Gastrocnemius medialis (tissue), 4 donors: Measurements from ENCODE around the gene SERPINB1. TPM values are rescaled to one million over a fixed set of nuclear protein-coding genes. Genes with fewer than 3 reads are reported as not detected.

Experiments
- ATAC-seq, 2 donors: fragments of 150-250 bp; one replicate each; pipeline ENCODE4 v1.9.1; 2016
- DNase-seq, 2 donors: peaks; one replicate each; pipeline ENCODE4 v3.0.0-alpha.2; 2019
- H3K27ac ChIP-seq, 4 donors: fragments of 200-600 bp; sonication (generic); 1 replicate in 1 of 4; 2 replicates in 3 of 4; pipeline ENCODE4 v1.5.1; 2016 to 2018; ENCODE audit warnings: mild to moderate bottlenecking in 2 of 4, moderate library complexity in 1 of 4
- H3K27me3 ChIP-seq, 3 donors: fragments of 200-600 bp; sonication (generic) in 2 of 3; 1 replicate in 1 of 3; 2 replicates in 2 of 3; pipeline versions ENCODE4 v1.5.1 to v1.6.0; 2016 to 2019; ENCODE audit warnings: mild to moderate bottlenecking in 1 of 3, moderate library complexity in 1 of 3
- H3K36me3 ChIP-seq, 2 donors: fragments of 200-600 bp; sonication (generic) in 1 of 2; one replicate each; pipeline ENCODE4 v1.5.1; 2017 to 2018
- H3K4me1 ChIP-seq, 2 donors: fragments of 200-600 bp; sonication (generic) in 1 of 2; one replicate each; pipeline ENCODE4 v1.5.1; 2016 to 2017; ENCODE audit warnings: mild to moderate bottlenecking in 2 of 2
- H3K4me3 ChIP-seq, 4 donors: fragments of 200-600 bp; sonication (generic) in 3 of 4; 1 replicate in 1 of 4; 2 replicates in 3 of 4; pipeline ENCODE4 v1.5.1; 2016 to 2019; ENCODE audit warnings: mild to moderate bottlenecking in 2 of 4
- H3K9me3 ChIP-seq, 3 donors: fragments of 200-600 bp; sonication (generic) in 2 of 3; 1 replicate in 1 of 3; 2 replicates in 2 of 3; pipeline ENCODE4 v1.5.1; 2016 to 2019
- CTCF ChIP-seq, 5 experiments: fragments of 450-650 bp in 3 of 5; fragments of 200-600 bp in 2 of 5; sonication (generic) in 2 of 5; IDR thresholded peaks in 4 of 5; conservative IDR thresholded peaks in 1 of 5; 1 replicate in 4 of 5; 2 replicates in 1 of 5; pipeline ENCODE4 v1.5.1; 2016 to 2019; ENCODE audit warnings: antibody characterized with exemption in 5 of 5, mild to moderate bottlenecking in 3 of 5, moderate library complexity in 3 of 5
- POLR2A ChIP-seq, 2 donors: fragments of 450-650 bp; IDR thresholded peaks; one replicate each; pipeline ENCODE4 v1.6.1; 2017; ENCODE audit warnings: antibody characterized with exemption in 2 of 2, mild to moderate bottlenecking in 2 of 2, moderate library complexity in 2 of 2
- in situ Hi-C, 4 donors: fragments of 200-750 bp; cut with MboI; loops; one replicate each; pipeline versions ENCODE4 v1.15.0 to v1.8.0; 2017; ENCODE audit warnings: low sequenced_read_pairs in 4 of 4
- intact Hi-C: fragments of 100-400 bp; cut with DNase I; formaldehyde crosslinking; loops from one replicate; pipeline ENCODE4 v1.15.1; 2023; ENCODE audit warnings: low total_unique reads
- microRNA-seq, 2 donors: library from miRNA; unstranded; fragments of <30 nt; microRNA quantifications; one replicate each; pipeline ENCODE4, GENCODE V29; 2016; ENCODE audit warnings: borderline replicate concordance in 2 of 2
- total RNA-seq, 4 donors: library from RNA; depleted of rRNA; stranded (reverse); fragments of >200 nt; gene quantifications; one replicate each; pipeline versions ENCODE4 v1.1.0 to v1.2.3, GENCODE V29; 2016

The SERPINB1 gene
- total RNA-seq, 4 donors from 2014 or later = 14.0 to 29.9 (median 24.9) TPM

DNA sequence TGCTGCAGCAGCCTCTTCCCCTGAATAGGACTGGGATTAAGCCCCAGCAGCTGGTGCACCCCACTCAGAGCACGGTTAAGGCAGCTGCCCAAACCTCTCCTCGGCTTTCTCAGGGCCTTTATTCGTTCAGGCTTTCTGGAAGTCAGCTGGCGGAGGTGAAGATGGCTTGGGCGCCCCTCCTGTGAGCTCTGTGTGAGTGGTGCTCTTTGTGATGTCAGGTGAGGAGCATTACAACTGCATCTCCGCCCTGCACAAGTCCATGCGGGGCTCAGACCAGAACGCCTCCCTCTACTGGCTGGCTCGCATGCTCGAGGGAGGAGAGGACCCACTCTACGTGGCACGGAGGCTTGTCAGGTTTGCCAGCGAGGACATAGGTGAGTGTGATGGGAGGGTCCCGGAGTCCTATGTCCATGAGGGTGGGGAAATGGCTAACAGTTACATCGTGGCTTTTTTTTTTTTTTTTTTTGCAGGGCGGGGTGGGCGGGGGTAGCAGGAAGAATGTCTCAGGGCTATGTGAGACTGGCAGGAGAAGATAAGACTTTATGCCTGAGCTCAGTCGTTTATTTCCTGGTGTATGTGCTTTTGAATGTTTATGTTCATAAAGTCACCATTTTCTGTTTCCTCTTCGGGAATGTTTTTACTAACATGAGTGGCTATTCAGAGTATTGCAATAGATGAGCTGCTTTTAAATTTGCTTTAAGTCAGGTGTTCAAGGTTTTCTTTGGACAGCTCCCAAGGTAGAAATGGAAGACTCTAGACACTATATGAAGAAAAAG is 58.3 kb downstream of the SERPINB1 start:
- H3K4me3 ChIP-seq = no peak overlapping the region
- no peak for ATAC-seq
- in situ Hi-C loops = loop anchor here in 2 of 4 donors (10.0 kb wide), 2 partner anchors 141 to 151 kb away; no protein-coding TSS in a partner anchor

GRCh38 chr6:2782825-2783187 is 58.9 kb downstream of the SERPINB1 start:
- Histone ChIP-seq H3K4me1 (peaks cover 18 to 24% of the 10 kb centered on the region in 2 donors), H3K27ac (no peak overlapping the region)

More for the DNA sequence above, 58.3 kb downstream of the SERPINB1 start:
- intact Hi-C loops = no loop called here
- Histone ChIP-seq H3K36me3 (peaks cover 0 to 8% of the 10 kb centered on the region in 2 donors), H3K4me1 (peaks cover 18 to 24% of the 10 kb centered on the region in 2 donors), H3K9me3 (no peaks in the 10 kb centered on the region), H3K27ac (no peak overlapping the region), H3K27me3 (no peaks in the 10 kb centered on the region)
- DNase-seq = no peak
- TF ChIP-seq POLR2A (IDR thresholded peaks at IDR 0.05) = no peak
- no peak for TF ChIP-seq CTCF (IDR thresholded peaks at IDR 0.05 in 4 of 5, conservative IDR thresholded peaks at IDR 0.05 in 1 of 5)

GRCh38 chr6:2782356-2782708 is 59.3 kb downstream of the SERPINB1 start:
- Histone ChIP-seq H3K36me3 (peaks cover 0 to 8% of the 10 kb centered on the region in 2 donors), H3K27ac (no peak overlapping the region), H3K4me1 (peaks cover 18 to 24% of the 10 kb centered on the region in 2 donors), H3K9me3 (no peaks in the 10 kb centered on the region), H3K4me3 (no peak overlapping the region), H3K27me3 (no peaks in the 10 kb centered on the region)
- in situ Hi-C loops = loop anchor here in 2 of 4 donors (10.0 kb wide), 2 partner anchors 142 to 152 kb away; no protein-coding TSS in a partner anchor
- no peak for ATAC-seq
- no peak for DNase-seq
- TF ChIP-seq POLR2A (IDR thresholded peaks at IDR 0.05) (no peak), CTCF (IDR thresholded peaks at IDR 0.05 in 4 of 5, conservative IDR thresholded peaks at IDR 0.05 in 1 of 5) (no peak)
- intact Hi-C loops = no loop called here

More at GRCh38 chr6:2782825-2783187, 58.9 kb downstream of the SERPINB1 start:
- Histone ChIP-seq H3K4me3 (no peak overlapping the region), H3K36me3 (peaks cover 0 to 8% of the 10 kb centered on the region in 2 donors), H3K27me3 (no peaks in the 10 kb centered on the region), H3K9me3 (no peaks in the 10 kb centered on the region)
- in situ Hi-C loops = loop anchor here in 2 of 4 donors (10.0 kb wide), 2 partner anchors 142 to 152 kb away; no protein-coding TSS in a partner anchor
- ATAC-seq (peak; percentile 19 to 58), DNase-seq (no peak)
- TF ChIP-seq CTCF (IDR thresholded peaks at IDR 0.05 in 4 of 5, conservative IDR thresholded peaks at IDR 0.05 in 1 of 5) = no peak
- TF ChIP-seq POLR2A (IDR thresholded peaks at IDR 0.05) = no peak
- intact Hi-C loops = no loop called here

Small RNA genes within 50 kb of the gene (microRNA-seq; reads per million reads assigned to microRNA genes)
- gene MIR4645 = 0 to 0.85 reads per million in 2 donors

Other genes with a start within 250 kb of the SERPINB1 start
- 10 to 100 TPM in 3 of 4 donors, 1 to 10 TPM in 1; 2.4 to 46.7 (median 26.9) TPM for gene MYLK4, start 90.9 kb downstream of the SERPINB1 start, total RNA-seq
- 10 to 100 TPM; 51.9 to 66.0 (median 57.3) TPM for gene WRNIP1, start 76.5 kb downstream of the SERPINB1 start, total RNA-seq
- gene SERPINB9, start 61.4 kb upstream of the SERPINB1 start, total RNA-seq = 1 to 10 TPM; 1.0 to 2.1 (median 1.6) TPM
- 100 to 1,000 TPM; 114 to 260 (median 189) TPM for gene SERPINB6, start 129.7 kb upstream of the SERPINB1 start, total RNA-seq
- gene NQO2, start 158.0 kb upstream of the SERPINB1 start, total RNA-seq = 10 to 100 TPM; 46.7 to 94.5 (median 60.3) TPM
- 10 to 100 TPM in 2 of 4 donors, 1 to 10 TPM in 2; 8.6 to 12.0 (median 10.3) TPM for gene RIPK1, start 226.6 kb upstream of the SERPINB1 start, total RNA-seq